OCI-LY7 (cell line): ENCODE measurements around the gene PIP5K1C. TPM values are rescaled to one million over a fixed set of nuclear protein-coding genes. Genes with fewer than 3 reads are reported as not detected.

Source experiments
- BruUV-seq: library from RNA; stranded (reverse); fragments of 400-500 nt; replicated peaks from 2 replicates; lab custom pipeline; 2021; lab: Mats Ljungman, UMichigan
- CTCF ChIA-PET: fragments of 300-600 bp; sonication (Branson Sonifier 250); formaldehyde crosslinking; loops from one replicate; lab custom pipeline; 2022; ENCODE audit warnings: antibody characterized with exemption; ENCODE audit not compliant: unreplicated experiment; lab: Charles Lee
- POLR2A ChIA-PET: fragments of 300-600 bp; sonication (Branson Sonifier 250); formaldehyde crosslinking; loops from one replicate; lab custom pipeline; 2022; ENCODE audit warnings: antibody characterized with exemption; lab: Charles Lee
- DNase-seq: peaks from one replicate; pipeline ENCODE4 v3.0.0-alpha.2; 2015; ENCODE audit warnings: low spot score
- H2AFZ ChIP-seq: fragments of 200-600 bp; sonication (generic), shearing (Covaris generic); 2 replicates; pipeline ENCODE4 v1.6.1; 2014; ENCODE audit warnings: mild to moderate bottlenecking, antibody characterized with exemption, low read length, moderate library complexity
- H3K27ac ChIP-seq: fragments of 200-600 bp; sonication (generic); 2 replicates; pipeline ENCODE4 v1.5.1; 2014; ENCODE audit warnings: mixed run types, low read depth, mild to moderate bottlenecking, moderate library complexity, low read length, inconsistent platforms; ENCODE audit not compliant: poor library complexity, severe bottlenecking
- H3K36me3 ChIP-seq: fragments of 200-600 bp; sonication (generic); 2 replicates; pipeline ENCODE4 v1.6.1; 2014; ENCODE audit warnings: mild to moderate bottlenecking, antibody characterized with exemption, low read length, moderate library complexity, mixed read lengths; ENCODE audit not compliant: insufficient read depth
- H3K4me1 ChIP-seq: fragments of 200-600 bp; sonication (generic); 2 replicates; pipeline ENCODE4 v1.5.1; 2014; ENCODE audit warnings: mild to moderate bottlenecking, low read length; ENCODE audit not compliant: insufficient read depth, poor library complexity, severe bottlenecking
- H3K4me2 ChIP-seq: fragments of 200-600 bp; sonication (generic); 2 replicates; pipeline ENCODE4 v1.6.1; 2014; ENCODE audit warnings: mild to moderate bottlenecking, low read length
- H3K4me3 ChIP-seq: fragments of 200-600 bp; sonication (generic); 2 replicates; pipeline ENCODE4 v1.5.1; 2014; ENCODE audit warnings: mild to moderate bottlenecking, low read depth, low read length; ENCODE audit not compliant: poor library complexity, severe bottlenecking
- H3K79me2 ChIP-seq: fragments of 200-600 bp; sonication (generic); 2 replicates; pipeline ENCODE4 v1.6.1; 2016; ENCODE audit warnings: low read depth, mild to moderate bottlenecking, low read length, moderate library complexity, mixed read lengths; ENCODE audit not compliant: insufficient read depth
- H3K9me2 ChIP-seq: fragments of 200-600 bp; sonication (generic); 2 replicates; pipeline ENCODE4 v1.6.1; 2016; ENCODE audit warnings: mild to moderate bottlenecking, low read length, mixed read lengths; ENCODE audit not compliant: insufficient read depth
- H3K9me3 ChIP-seq: fragments of 200-600 bp; sonication (generic); 2 replicates; pipeline ENCODE4 v1.6.1; 2014; ENCODE audit warnings: mild to moderate bottlenecking, mixed run types, low read length, mixed read lengths
- H4K20me1 ChIP-seq: fragments of 200-600 bp; sonication (generic); 2 replicates; pipeline ENCODE4 v1.6.1; 2014; ENCODE audit warnings: mild to moderate bottlenecking, antibody characterized with exemption, low read length, moderate library complexity, mixed read lengths; ENCODE audit not compliant: insufficient read depth
- EZH2phosphoT487 ChIP-seq: fragments of 200-600 bp; sonication (generic); IDR thresholded peaks from 2 replicates; pipeline ENCODE4 v1.6.1; 2018; ENCODE audit warnings: low read depth, borderline replicate concordance, mild to moderate bottlenecking, mixed run types, antibody characterized with exemption, low read length, moderate library complexity, mixed read lengths
- intact Hi-C: fragments of 100-400 bp; cut with micrococcal nuclease; formaldehyde crosslinking; loops from one replicate; pipeline ENCODE4 v1.10.0; 2022; ENCODE audit not compliant: unreplicated experiment
- total RNA-seq, 2 experiments: library from RNA; depleted of rRNA in 1 of 2; stranded (reverse); fragments of >200 nt in 1 of 2; shearing (Covaris generic) in 1 of 2; gene quantifications; 2 replicates each; pipeline ENCODE4 v1.2.3, GENCODE V29; 2014 to 2022
- TF ChIP-seq, protein P1 (sequence below): fragments of 200-600 bp; sonication (generic); conservative IDR thresholded peaks from 2 replicates; pipeline ENCODE4 v1.5.1; 2014; ENCODE audit warnings: mild to moderate bottlenecking, antibody characterized with exemption, low read length, moderate library complexity, mixed read lengths

PIP5K1C gene
- total RNA-seq, 2 experiments from 2014 or later, result 7.6 to 15.1 TPM

DNA sequence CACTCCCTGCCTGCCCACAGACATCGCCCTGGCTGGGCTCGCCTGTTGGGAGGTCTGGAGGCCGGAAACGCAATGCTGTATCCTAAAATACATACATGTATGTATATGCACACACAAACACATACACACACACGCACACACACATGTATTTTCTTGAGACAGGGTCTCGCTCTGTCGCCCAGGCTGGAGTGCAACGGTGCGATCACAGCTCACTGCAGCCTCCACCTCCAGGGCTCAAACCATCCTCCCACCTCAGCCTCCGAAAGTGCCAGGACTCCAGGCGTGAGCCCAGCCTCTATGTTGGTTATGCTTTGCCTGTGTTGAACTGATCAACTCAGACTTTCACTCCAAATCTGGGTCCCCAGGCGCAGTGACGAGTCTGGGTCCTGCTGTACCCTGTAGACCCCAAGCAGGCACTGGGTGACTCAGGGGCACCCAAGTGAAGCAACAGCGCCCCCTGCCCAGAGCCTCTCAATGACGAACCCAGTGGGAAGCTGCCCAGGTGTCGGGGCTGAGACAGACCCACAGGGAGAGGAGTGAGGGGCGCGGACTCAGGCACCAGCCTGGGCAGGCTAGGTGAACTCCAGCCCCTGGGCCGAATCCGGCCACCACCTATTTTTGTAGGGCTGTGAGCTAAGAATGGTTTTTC lies 46.3 kb downstream of the PIP5K1C start:
- no peak overlapping the region for H3K4me2 ChIP-seq
- ChIA-PET CTCF (interaction anchor here (0.6 to 0.7 kb wide), 2 partner anchors 7 to 32 kb away, joined by 3 read pairs; no protein-coding TSS in a partner anchor), POLR2A (no interaction called here)
- no peak overlapping the region for H2AFZ ChIP-seq
- H3K9me2 ChIP-seq, result no peaks in the 10 kb centered on the region
- H3K9me3 ChIP-seq, result no peaks in the 10 kb centered on the region
- no peak overlapping the region for H3K27ac ChIP-seq
- peak; percentile 11 for DNase-seq
- peaks cover 8% of the 10 kb centered on the region for H3K36me3 ChIP-seq
- intact Hi-C loops, result no loop called here
- H3K4me1 ChIP-seq, result no peaks in the 10 kb centered on the region
- TF ChIP-seq, protein P1, sequence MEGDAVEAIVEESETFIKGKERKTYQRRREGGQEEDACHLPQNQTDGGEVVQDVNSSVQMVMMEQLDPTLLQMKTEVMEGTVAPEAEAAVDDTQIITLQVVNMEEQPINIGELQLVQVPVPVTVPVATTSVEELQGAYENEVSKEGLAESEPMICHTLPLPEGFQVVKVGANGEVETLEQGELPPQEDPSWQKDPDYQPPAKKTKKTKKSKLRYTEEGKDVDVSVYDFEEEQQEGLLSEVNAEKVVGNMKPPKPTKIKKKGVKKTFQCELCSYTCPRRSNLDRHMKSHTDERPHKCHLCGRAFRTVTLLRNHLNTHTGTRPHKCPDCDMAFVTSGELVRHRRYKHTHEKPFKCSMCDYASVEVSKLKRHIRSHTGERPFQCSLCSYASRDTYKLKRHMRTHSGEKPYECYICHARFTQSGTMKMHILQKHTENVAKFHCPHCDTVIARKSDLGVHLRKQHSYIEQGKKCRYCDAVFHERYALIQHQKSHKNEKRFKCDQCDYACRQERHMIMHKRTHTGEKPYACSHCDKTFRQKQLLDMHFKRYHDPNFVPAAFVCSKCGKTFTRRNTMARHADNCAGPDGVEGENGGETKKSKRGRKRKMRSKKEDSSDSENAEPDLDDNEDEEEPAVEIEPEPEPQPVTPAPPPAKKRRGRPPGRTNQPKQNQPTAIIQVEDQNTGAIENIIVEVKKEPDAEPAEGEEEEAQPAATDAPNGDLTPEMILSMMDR, result peak; percentile 57
- no peak for TF ChIP-seq EZH2phosphoT487
- no peak overlapping the region for H3K4me3 ChIP-seq
- H4K20me1 ChIP-seq, result no peaks in the 10 kb centered on the region
- BruUV-seq, result no TSS peak
- no peaks in the 10 kb centered on the region for H3K79me2 ChIP-seq

DNA sequence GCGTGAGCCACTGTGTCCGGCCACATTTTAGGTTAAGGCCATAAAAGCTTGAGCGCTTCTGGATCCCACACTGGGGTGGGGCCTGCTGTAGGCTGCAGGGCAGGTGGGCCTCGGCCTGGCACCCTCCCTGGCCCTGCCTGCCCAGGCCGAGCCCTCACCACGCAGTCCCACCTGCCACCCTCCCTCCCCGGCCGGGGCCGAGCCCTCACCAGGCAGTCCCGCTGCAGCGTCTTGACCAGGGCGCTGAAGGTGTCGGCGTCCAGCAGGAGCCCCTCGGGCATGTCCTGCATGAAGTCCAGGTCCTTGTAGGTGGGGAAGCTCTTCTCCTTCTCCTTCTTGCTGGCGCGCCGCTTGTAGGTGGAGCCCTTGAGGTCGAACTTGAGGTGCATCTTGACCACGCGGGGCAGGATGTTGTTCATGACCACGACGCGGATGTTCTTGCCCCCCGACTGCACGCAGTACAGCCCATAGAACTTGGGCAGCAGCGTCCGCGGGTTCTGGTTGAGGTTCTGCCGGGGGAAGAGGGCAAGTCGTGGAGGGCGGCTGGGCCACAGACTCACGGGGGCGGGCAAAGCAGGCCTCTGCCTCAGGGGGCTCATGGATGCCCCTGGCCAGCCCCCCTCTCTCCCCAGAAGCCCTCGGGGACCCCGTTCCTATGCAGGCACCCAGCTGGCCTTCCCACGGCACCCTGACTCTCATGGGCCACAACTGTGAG lies 47.0 kb downstream of the PIP5K1C start:
- TF ChIP-seq, protein P1, result no peak
- TF ChIP-seq EZH2phosphoT487, result no peak
- no peak overlapping the region for H2AFZ ChIP-seq
- no TSS peak for BruUV-seq
- no peaks in the 10 kb centered on the region for H3K9me2 ChIP-seq
- POLR2A ChIA-PET, result no interaction called here
- no peak for DNase-seq
- no peaks in the 10 kb centered on the region for H3K9me3 ChIP-seq
- intact Hi-C loops, result no loop called here
- no peak overlapping the region for H3K4me2 ChIP-seq
- CTCF ChIA-PET, result interaction anchor here (0.6 to 0.7 kb wide), 2 partner anchors 8 to 31 kb away, joined by 3 read pairs; no protein-coding TSS in a partner anchor
- H3K4me3 ChIP-seq, result no peak overlapping the region
- peaks cover 8% of the 10 kb centered on the region for H3K36me3 ChIP-seq
- H3K79me2 ChIP-seq, result no peaks in the 10 kb centered on the region
- no peaks in the 10 kb centered on the region for H4K20me1 ChIP-seq
- no peaks in the 10 kb centered on the region for H3K4me1 ChIP-seq
- no peak overlapping the region for H3K27ac ChIP-seq

DNA sequence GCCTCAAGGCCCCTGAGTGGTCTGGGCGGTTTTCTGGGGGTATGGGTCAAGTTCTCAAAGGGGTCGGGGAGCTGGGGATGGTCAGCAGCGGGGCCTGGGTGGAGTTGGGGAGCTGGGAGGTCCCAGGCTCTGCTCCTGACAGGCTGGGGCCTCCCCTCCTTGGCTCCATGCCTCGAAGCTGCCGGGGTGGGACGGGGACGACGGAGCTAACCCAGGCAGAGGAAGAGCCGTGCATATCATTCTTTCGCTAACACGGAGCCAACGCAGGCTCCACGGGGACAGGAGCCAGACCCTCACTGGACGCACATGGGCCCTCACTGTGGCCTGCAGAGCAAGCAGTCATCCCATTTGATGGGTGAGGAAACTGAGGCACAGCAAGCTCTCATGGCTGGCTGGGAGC lies 47.8 kb downstream of the PIP5K1C start:
- Histone ChIP-seq H3K4me1 (no peaks in the 10 kb centered on the region), H3K36me3 (peaks cover 7% of the 10 kb centered on the region), H3K27ac (no peak overlapping the region), H3K9me2 (no peaks in the 10 kb centered on the region), H3K4me3 (no peak overlapping the region), H4K20me1 (no peaks in the 10 kb centered on the region), H3K4me2 (no peak overlapping the region), H3K79me2 (no peaks in the 10 kb centered on the region), H2AFZ (no peak overlapping the region), H3K9me3 (no peaks in the 10 kb centered on the region)
- DNase-seq, result no peak
- TF ChIP-seq EZH2phosphoT487, result no peak
- TF ChIP-seq, protein P1, result no peak
- CTCF ChIA-PET, result no interaction called here
- POLR2A ChIA-PET, result no interaction called here
- BruUV-seq, result no TSS peak
- intact Hi-C loops, result no loop called here
